WTC11 (cell line): ENCODE data around the gene ZXDC. TPM values are rescaled to one million over a fixed set of nuclear protein-coding genes. Genes with fewer than 3 reads are reported as not detected.

ENCODE experiments used
- ATAC-seq: fragments of 200-7000 bp; cut with Tn5 transposase; 2 replicates; pipeline ENCODE4 v1.10.0; 2021; ENCODE audit warnings: mild to moderate bottlenecking, moderate library complexity
- CTCF ChIA-PET: fragments of 300-600 bp; sonication (Branson Sonifier 250); formaldehyde crosslinking; loops from one replicate; lab custom pipeline; 2021; ENCODE audit warnings: antibody characterized with exemption; lab: Charles Lee
- POLR2A ChIA-PET: fragments of 350-600 bp; sonication (Branson Sonifier 250); formaldehyde crosslinking; loops from one replicate; lab custom pipeline; 2021; ENCODE audit warnings: antibody characterized with exemption; lab: Charles Lee
- DNase-seq: peaks from one replicate; pipeline ENCODE4 v3.0.0; 2021; ENCODE audit warnings: low spot score
- H3K27ac Mint-ChIP-seq: 2 replicates; pipeline ENCODE4 v1.8.0; 2021; ENCODE audit warnings: mixed read lengths
- H3K27me3 Mint-ChIP-seq: 2 replicates; pipeline ENCODE4 v1.8.0; 2021; ENCODE audit warnings: low read depth, mild to moderate bottlenecking, moderate library complexity, mixed read lengths
- H3K36me3 Mint-ChIP-seq: 2 replicates; pipeline ENCODE4 v1.8.0; 2021; ENCODE audit warnings: mixed read lengths
- H3K4me1 Mint-ChIP-seq: 2 replicates; pipeline ENCODE4 v1.8.0; 2022; ENCODE audit warnings: mixed read lengths
- H3K4me3 Mint-ChIP-seq: 2 replicates; pipeline ENCODE4 v1.8.0; 2021; ENCODE audit warnings: mild to moderate bottlenecking, moderate library complexity, mixed read lengths
- H3K9me3 Mint-ChIP-seq: 2 replicates; pipeline ENCODE4 v1.8.0; 2021; ENCODE audit warnings: mixed read lengths
- CREM ChIP-seq: sonication (generic); formaldehyde crosslinking; IDR thresholded peaks from 2 replicates; pipeline ENCODE4 v1.8.1; 2022; ENCODE audit warnings: mild to moderate bottlenecking, missing genetic modification reagents, moderate library complexity
- EMX1 ChIP-seq: fragments of 250-450 bp; sonication (Bioruptor Pico); IDR thresholded peaks from 2 replicates; pipeline ENCODE4 v1.8.0; 2021; ENCODE audit warnings: mild to moderate bottlenecking
- NFE2L1 ChIP-seq: sonication (generic); formaldehyde crosslinking; IDR thresholded peaks from 2 replicates; pipeline ENCODE4 v1.8.1; 2023; ENCODE audit warnings: missing genetic modification reagents
- RELA ChIP-seq: sonication (generic); formaldehyde crosslinking; IDR thresholded peaks from 2 replicates; pipeline ENCODE4 v1.8.1; 2022; ENCODE audit warnings: missing genetic modification reagents, mild to moderate bottlenecking, borderline replicate concordance
- SMAD3 ChIP-seq: sonication (generic); formaldehyde crosslinking; IDR thresholded peaks from 2 replicates; pipeline ENCODE4 v1.8.0; 2022; ENCODE audit warnings: missing genetic modification reagents, mild to moderate bottlenecking, borderline replicate concordance
- SMAD4 ChIP-seq: sonication (generic); formaldehyde crosslinking; IDR thresholded peaks from 2 replicates; pipeline ENCODE4 v1.8.0; 2022; ENCODE audit warnings: mild to moderate bottlenecking, missing genetic modification reagents
- SP1 ChIP-seq: sonication (generic); formaldehyde crosslinking; conservative IDR thresholded peaks from 2 replicates; pipeline ENCODE4 v1.8.1; 2022; ENCODE audit warnings: missing genetic modification reagents
- TEAD4 ChIP-seq: sonication (generic); formaldehyde crosslinking; IDR thresholded peaks from 2 replicates; pipeline ENCODE4 v1.8.0; 2022; ENCODE audit warnings: mild to moderate bottlenecking, missing genetic modification reagents
- TP53 ChIP-seq: sonication (generic); formaldehyde crosslinking; IDR thresholded peaks from 2 replicates; pipeline ENCODE4 v1.8.1; 2023; ENCODE audit warnings: mild to moderate bottlenecking, missing genetic modification reagents
- ZNF121 ChIP-seq: sonication (generic); formaldehyde crosslinking; IDR thresholded peaks from 2 replicates; pipeline ENCODE4 v1.8.0; 2023; ENCODE audit warnings: missing genetic modification reagents
- ZNF232 ChIP-seq: sonication (generic); formaldehyde crosslinking; IDR thresholded peaks from 2 replicates; pipeline ENCODE4 v1.8.0; 2022; ENCODE audit warnings: mild to moderate bottlenecking, missing genetic modification reagents
- ZNF416 ChIP-seq: fragments of 250-450 bp; sonication (Bioruptor Pico); IDR thresholded peaks from 2 replicates; pipeline ENCODE4 v1.9.0; 2021; ENCODE audit warnings: mild to moderate bottlenecking, inconsistent platforms
- ZNF423 ChIP-seq: fragments of 250-450 bp; sonication (Bioruptor Pico); IDR thresholded peaks from 2 replicates; pipeline ENCODE4 v2.1.2; 2022; ENCODE audit warnings: mild to moderate bottlenecking, moderate library complexity
- total RNA-seq: library from RNA; stranded (reverse); gene quantifications from 3 replicates; pipeline ENCODE4 v1.2.3, GENCODE V29; 2021
- TF ChIP-seq, protein P1 (sequence below): sonication (generic); formaldehyde crosslinking; IDR thresholded peaks from 2 replicates; pipeline ENCODE4 v1.8.1; 2023; ENCODE audit warnings: mild to moderate bottlenecking, moderate library complexity, missing genetic modification reagents
- TF ChIP-seq, protein P2 (sequence below): sonication (generic); formaldehyde crosslinking; IDR thresholded peaks from 2 replicates; pipeline ENCODE4 v1.8.1; 2023; ENCODE audit warnings: mild to moderate bottlenecking, missing genetic modification reagents
- TF ChIP-seq, protein P3 (sequence below): sonication (generic); formaldehyde crosslinking; IDR thresholded peaks from 2 replicates; pipeline ENCODE4 v1.8.0; 2022; ENCODE audit warnings: missing genetic modification reagents
- TF ChIP-seq, protein P4 (sequence below): fragments of 250-450 bp; sonication (Bioruptor Pico); IDR thresholded peaks from 2 replicates; pipeline ENCODE4 v1.8.0; 2021; ENCODE audit warnings: mild to moderate bottlenecking
- TF ChIP-seq, protein P5 (sequence below): sonication (generic); formaldehyde crosslinking; IDR thresholded peaks from 2 replicates; pipeline ENCODE4 v1.8.0; 2022; ENCODE audit warnings: mild to moderate bottlenecking, missing genetic modification reagents
- TF ChIP-seq, protein P6 (sequence below): fragments of 250-450 bp; sonication (Bioruptor Pico); IDR thresholded peaks from 2 replicates; pipeline ENCODE4 v1.9.0; 2021; ENCODE audit warnings: mild to moderate bottlenecking
- TF ChIP-seq, protein P7 (sequence below): sonication (generic); formaldehyde crosslinking; IDR thresholded peaks from 2 replicates; pipeline ENCODE4 v1.8.1; 2023; ENCODE audit warnings: mild to moderate bottlenecking, missing genetic modification reagents, borderline replicate concordance

ZXDC gene
- total RNA-seq, 1 experiment from 2014 or later: 34.7 TPM

DNA sequence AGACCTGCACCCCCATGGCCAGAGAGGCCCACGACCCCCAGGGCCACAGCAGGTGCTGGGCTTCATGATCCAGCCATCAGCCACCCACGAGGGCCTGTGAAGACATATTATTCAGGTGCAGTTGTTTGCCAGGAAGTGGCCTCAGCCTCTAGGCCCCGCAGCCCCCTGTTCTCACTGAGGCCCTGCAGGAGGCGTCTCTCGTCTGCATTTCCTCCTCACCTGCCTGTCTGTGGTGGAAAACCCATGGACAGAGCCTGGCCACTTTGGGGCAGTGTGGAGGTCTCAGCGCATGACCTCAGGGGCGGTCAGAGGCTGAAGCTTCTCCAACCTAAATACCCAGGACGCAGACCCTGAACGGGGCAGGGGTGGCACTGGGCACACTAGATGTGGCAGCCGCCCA is 23.2 kb upstream of the ZXDC start:
- TF ChIP-seq, protein P1, sequence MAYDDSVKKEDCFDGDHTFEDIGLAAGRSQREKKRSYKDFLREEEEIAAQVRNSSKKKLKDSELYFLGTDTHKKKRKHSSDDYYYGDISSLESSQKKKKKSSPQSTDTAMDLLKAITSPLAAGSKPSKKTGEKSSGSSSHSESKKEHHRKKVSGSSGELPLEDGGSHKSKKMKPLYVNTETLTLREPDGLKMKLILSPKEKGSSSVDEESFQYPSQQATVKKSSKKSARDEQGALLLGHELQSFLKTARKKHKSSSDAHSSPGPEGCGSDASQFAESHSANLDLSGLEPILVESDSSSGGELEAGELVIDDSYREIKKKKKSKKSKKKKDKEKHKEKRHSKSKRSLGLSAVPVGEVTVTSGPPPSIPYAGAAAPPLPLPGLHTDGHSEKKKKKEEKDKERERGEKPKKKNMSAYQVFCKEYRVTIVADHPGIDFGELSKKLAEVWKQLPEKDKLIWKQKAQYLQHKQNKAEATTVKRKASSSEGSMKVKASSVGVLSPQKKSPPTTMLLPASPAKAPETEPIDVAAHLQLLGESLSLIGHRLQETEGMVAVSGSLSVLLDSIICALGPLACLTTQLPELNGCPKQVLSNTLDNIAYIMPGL: no peak
- TF ChIP-seq CREM (CRISPR knock-in tag) (no peak), ZNF121 (no peak), TP53 (CRISPR knock-in tag) (peak; percentile 64; the same call in 1 of the 2 replicates), SMAD3 (no peak), RELA (CRISPR knock-in tag) (no peak)
- TF ChIP-seq, protein P2, sequence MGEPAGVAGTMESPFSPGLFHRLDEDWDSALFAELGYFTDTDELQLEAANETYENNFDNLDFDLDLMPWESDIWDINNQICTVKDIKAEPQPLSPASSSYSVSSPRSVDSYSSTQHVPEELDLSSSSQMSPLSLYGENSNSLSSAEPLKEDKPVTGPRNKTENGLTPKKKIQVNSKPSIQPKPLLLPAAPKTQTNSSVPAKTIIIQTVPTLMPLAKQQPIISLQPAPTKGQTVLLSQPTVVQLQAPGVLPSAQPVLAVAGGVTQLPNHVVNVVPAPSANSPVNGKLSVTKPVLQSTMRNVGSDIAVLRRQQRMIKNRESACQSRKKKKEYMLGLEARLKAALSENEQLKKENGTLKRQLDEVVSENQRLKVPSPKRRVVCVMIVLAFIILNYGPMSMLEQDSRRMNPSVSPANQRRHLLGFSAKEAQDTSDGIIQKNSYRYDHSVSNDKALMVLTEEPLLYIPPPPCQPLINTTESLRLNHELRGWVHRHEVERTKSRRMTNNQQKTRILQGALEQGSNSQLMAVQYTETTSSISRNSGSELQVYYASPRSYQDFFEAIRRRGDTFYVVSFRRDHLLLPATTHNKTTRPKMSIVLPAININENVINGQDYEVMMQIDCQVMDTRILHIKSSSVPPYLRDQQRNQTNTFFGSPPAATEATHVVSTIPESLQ: no peak
- TF ChIP-seq, all 79 proteins: peak for 1
- H3K27ac Mint-ChIP-seq: peak overlapping the region; percentile 70; the same call in 1 of the 2 replicates
- ChIA-PET CTCF (interaction anchor here (1.0 to 1.5 kb wide), 3 partner anchors 11 to 484 kb away, joined by 3 to 7 read pairs (median 3); partner anchors contain the start of gene PLXNA1), POLR2A (no interaction called here)
- no peak overlapping the region for H3K4me3 Mint-ChIP-seq
- no peaks in the 10 kb centered on the region for H3K36me3 Mint-ChIP-seq
- no peaks in the 10 kb centered on the region for H3K9me3 Mint-ChIP-seq
- peaks cover 11% of the 10 kb centered on the region for H3K4me1 Mint-ChIP-seq
- no peaks in the 10 kb centered on the region for H3K27me3 Mint-ChIP-seq
- peak; percentile 62 for ATAC-seq
- DNase-seq: no peak

DNA sequence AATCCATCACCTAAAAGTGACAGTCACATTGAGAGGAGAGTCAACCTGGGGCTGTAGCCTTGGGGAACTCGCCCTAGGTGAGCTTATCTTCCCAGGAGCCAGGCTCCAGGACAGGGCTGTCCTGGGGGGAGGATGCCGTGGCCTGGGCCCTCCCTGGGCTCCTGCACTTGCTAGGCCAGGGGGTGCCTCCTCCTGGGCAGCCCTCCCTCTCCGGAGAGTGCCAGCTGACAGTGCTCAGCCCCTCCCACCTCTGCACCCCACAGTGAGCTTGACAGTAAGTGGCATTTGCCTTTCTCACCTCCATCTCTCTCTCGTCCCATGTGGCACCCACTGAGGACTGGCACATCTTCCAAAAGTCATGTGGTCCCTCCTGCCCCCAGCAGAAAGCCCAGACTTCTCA is 22.8 kb upstream of the ZXDC start:
- Mint-ChIP-seq H3K27ac (peak overlapping the region; percentile 70; the same call in 1 of the 2 replicates), H3K36me3 (no peaks in the 10 kb centered on the region), H3K4me3 (no peak overlapping the region), H3K27me3 (no peaks in the 10 kb centered on the region), H3K9me3 (no peaks in the 10 kb centered on the region), H3K4me1 (peaks cover 11% of the 10 kb centered on the region)
- CTCF ChIA-PET: interaction anchor here (0.5 to 1.5 kb wide), 5 partner anchors 11 to 484 kb away, joined by 3 to 7 read pairs (median 3); partner anchors contain the start of gene PLXNA1
- ATAC-seq (no peak), DNase-seq (no peak)
- POLR2A ChIA-PET: interaction anchor here (0.6 kb wide), 1 partner anchor 591 kb away, joined by 3 read pairs; no protein-coding TSS in a partner anchor
- TF ChIP-seq, protein P3, sequence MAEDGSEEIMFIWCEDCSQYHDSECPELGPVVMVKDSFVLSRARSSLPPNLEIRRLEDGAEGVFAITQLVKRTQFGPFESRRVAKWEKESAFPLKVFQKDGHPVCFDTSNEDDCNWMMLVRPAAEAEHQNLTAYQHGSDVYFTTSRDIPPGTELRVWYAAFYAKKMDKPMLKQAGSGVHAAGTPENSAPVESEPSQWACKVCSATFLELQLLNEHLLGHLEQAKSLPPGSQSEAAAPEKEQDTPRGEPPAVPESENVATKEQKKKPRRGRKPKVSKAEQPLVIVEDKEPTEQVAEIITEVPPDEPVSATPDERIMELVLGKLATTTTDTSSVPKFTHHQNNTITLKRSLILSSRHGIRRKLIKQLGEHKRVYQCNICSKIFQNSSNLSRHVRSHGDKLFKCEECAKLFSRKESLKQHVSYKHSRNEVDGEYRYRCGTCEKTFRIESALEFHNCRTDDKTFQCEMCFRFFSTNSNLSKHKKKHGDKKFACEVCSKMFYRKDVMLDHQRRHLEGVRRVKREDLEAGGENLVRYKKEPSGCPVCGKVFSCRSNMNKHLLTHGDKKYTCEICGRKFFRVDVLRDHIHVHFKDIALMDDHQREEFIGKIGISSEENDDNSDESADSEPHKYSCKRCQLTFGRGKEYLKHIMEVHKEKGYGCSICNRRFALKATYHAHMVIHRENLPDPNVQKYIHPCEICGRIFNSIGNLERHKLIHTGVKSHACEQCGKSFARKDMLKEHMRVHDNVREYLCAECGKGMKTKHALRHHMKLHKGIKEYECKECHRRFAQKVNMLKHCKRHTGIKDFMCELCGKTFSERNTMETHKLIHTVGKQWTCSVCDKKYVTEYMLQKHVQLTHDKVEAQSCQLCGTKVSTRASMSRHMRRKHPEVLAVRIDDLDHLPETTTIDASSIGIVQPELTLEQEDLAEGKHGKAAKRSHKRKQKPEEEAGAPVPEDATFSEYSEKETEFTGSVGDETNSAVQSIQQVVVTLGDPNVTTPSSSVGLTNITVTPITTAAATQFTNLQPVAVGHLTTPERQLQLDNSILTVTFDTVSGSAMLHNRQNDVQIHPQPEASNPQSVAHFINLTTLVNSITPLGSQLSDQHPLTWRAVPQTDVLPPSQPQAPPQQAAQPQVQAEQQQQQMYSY (CRISPR knock-in tag): no peak
- TF ChIP-seq, protein P4, sequence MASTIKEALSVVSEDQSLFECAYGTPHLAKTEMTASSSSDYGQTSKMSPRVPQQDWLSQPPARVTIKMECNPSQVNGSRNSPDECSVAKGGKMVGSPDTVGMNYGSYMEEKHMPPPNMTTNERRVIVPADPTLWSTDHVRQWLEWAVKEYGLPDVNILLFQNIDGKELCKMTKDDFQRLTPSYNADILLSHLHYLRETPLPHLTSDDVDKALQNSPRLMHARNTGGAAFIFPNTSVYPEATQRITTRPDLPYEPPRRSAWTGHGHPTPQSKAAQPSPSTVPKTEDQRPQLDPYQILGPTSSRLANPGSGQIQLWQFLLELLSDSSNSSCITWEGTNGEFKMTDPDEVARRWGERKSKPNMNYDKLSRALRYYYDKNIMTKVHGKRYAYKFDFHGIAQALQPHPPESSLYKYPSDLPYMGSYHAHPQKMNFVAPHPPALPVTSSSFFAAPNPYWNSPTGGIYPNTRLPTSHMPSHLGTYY (CRISPR knock-in tag): no peak
- TF ChIP-seq EMX1: no peak
- TF ChIP-seq NFE2L1 (CRISPR knock-in tag): no peak
- no peak for TF ChIP-seq TEAD4 (CRISPR knock-in tag)
- TF ChIP-seq, protein P5, sequence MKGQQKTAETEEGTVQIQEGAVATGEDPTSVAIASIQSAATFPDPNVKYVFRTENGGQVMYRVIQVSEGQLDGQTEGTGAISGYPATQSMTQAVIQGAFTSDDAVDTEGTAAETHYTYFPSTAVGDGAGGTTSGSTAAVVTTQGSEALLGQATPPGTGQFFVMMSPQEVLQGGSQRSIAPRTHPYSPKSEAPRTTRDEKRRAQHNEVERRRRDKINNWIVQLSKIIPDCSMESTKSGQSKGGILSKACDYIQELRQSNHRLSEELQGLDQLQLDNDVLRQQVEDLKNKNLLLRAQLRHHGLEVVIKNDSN (CRISPR knock-in tag): no peak
- TF ChIP-seq ZNF232 (CRISPR knock-in tag): no peak
- TF ChIP-seq SMAD4 (CRISPR knock-in tag): no peak
- TF ChIP-seq, protein P6, sequence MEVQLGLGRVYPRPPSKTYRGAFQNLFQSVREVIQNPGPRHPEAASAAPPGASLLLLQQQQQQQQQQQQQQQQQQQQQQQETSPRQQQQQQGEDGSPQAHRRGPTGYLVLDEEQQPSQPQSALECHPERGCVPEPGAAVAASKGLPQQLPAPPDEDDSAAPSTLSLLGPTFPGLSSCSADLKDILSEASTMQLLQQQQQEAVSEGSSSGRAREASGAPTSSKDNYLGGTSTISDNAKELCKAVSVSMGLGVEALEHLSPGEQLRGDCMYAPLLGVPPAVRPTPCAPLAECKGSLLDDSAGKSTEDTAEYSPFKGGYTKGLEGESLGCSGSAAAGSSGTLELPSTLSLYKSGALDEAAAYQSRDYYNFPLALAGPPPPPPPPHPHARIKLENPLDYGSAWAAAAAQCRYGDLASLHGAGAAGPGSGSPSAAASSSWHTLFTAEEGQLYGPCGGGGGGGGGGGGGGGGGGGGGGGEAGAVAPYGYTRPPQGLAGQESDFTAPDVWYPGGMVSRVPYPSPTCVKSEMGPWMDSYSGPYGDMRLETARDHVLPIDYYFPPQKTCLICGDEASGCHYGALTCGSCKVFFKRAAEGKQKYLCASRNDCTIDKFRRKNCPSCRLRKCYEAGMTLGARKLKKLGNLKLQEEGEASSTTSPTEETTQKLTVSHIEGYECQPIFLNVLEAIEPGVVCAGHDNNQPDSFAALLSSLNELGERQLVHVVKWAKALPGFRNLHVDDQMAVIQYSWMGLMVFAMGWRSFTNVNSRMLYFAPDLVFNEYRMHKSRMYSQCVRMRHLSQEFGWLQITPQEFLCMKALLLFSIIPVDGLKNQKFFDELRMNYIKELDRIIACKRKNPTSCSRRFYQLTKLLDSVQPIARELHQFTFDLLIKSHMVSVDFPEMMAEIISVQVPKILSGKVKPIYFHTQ (CRISPR knock-in tag): no peak
- no peak for TF ChIP-seq ZNF423
- TF ChIP-seq SMAD3: no peak
- no peak for TF ChIP-seq ZNF416 (CRISPR knock-in tag)
- TF ChIP-seq, protein P7, sequence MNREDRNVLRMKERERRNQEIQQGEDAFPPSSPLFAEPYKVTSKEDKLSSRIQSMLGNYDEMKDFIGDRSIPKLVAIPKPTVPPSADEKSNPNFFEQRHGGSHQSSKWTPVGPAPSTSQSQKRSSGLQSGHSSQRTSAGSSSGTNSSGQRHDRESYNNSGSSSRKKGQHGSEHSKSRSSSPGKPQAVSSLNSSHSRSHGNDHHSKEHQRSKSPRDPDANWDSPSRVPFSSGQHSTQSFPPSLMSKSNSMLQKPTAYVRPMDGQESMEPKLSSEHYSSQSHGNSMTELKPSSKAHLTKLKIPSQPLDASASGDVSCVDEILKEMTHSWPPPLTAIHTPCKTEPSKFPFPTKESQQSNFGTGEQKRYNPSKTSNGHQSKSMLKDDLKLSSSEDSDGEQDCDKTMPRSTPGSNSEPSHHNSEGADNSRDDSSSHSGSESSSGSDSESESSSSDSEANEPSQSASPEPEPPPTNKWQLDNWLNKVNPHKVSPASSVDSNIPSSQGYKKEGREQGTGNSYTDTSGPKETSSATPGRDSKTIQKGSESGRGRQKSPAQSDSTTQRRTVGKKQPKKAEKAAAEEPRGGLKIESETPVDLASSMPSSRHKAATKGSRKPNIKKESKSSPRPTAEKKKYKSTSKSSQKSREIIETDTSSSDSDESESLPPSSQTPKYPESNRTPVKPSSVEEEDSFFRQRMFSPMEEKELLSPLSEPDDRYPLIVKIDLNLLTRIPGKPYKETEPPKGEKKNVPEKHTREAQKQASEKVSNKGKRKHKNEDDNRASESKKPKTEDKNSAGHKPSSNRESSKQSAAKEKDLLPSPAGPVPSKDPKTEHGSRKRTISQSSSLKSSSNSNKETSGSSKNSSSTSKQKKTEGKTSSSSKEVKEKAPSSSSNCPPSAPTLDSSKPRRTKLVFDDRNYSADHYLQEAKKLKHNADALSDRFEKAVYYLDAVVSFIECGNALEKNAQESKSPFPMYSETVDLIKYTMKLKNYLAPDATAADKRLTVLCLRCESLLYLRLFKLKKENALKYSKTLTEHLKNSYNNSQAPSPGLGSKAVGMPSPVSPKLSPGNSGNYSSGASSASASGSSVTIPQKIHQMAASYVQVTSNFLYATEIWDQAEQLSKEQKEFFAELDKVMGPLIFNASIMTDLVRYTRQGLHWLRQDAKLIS (CRISPR knock-in tag): no peak
- TF ChIP-seq TP53 (CRISPR knock-in tag): no peak
- TF ChIP-seq SP1 (CRISPR knock-in tag): no peak
